Neuron (in vitro differentiated cells): ENCODE measurements around the gene CKAP4.

Experiments used
- H2AFZ ChIP-seq: one replicate; pipeline ENCODE4 v1.6.1; 2013; ENCODE audit warnings: low read depth, mild to moderate bottlenecking, inconsistent platforms, low read length, moderate library complexity
- H3K27me3 ChIP-seq: one replicate; pipeline ENCODE4 v1.6.1; 2013; ENCODE audit warnings: low read length; ENCODE audit not compliant: insufficient read depth
- H3K36me3 ChIP-seq: one replicate; pipeline ENCODE4 v1.6.1; 2013; ENCODE audit warnings: low read length; ENCODE audit not compliant: insufficient read depth
- H3K4me1 ChIP-seq: one replicate; pipeline ENCODE4 v1.6.1; 2013; ENCODE audit warnings: low read length; ENCODE audit not compliant: insufficient read depth
- H3K4me3 ChIP-seq: 2 replicates; pipeline ENCODE4 v1.5.1; 2013; ENCODE audit warnings: mild to moderate bottlenecking, low read length, moderate library complexity
- H3K9me3 ChIP-seq: one replicate; pipeline ENCODE4 v1.6.1; 2013; ENCODE audit warnings: low read length

CKAP4 gene

DNA sequence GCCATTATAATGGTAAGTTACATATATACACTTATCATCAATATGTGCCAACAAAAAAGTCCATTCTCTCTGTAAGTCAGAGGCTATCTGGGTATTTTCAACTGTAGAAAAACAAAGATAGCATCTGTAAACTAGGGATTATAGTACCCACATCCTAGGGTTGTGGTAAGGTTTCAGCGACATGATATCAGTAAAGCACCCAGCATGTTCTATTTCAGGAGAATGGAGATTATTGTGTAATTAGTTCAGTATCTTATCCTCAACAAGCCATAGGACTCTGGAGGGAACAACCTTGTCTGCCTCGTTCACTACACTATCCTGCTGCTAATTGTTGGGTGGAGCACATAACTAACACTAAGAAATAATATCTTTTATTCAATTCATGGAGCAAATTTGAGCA, 19.7 kb upstream of the CKAP4 start:
- no peak overlapping the region for H3K4me3 ChIP-seq
- H3K9me3 ChIP-seq, result peaks cover 3% of the 10 kb centered on the region
- no peaks in the 10 kb centered on the region for H3K36me3 ChIP-seq
- H3K27me3 ChIP-seq, result no peaks in the 10 kb centered on the region
- H2AFZ ChIP-seq, result no peak overlapping the region
- no peaks in the 10 kb centered on the region for H3K4me1 ChIP-seq

DNA sequence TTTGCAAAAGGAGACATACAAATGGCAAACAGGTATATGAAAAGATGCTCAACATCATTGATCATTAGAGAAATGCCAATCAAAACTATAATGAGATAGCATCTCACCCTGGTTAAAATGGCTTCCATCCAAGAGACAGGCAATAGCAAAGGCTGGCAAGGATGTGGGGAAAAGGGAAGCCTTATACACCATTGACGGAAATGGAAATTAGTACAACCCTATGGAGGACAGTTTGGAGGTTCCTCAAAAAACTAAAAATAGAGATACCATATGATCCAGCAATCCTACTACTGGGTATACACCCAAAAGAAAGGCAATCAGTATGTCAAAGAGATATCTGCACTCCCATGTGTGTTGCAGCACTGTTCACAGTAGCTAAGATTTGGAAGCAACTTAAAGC, 17.3 kb upstream of the CKAP4 start:
- Histone ChIP-seq H3K36me3 (no peaks in the 10 kb centered on the region), H3K4me3 (no peak overlapping the region), H2AFZ (no peak overlapping the region), H3K27me3 (no peaks in the 10 kb centered on the region), H3K4me1 (no peaks in the 10 kb centered on the region), H3K9me3 (peaks cover 3% of the 10 kb centered on the region)

DNA sequence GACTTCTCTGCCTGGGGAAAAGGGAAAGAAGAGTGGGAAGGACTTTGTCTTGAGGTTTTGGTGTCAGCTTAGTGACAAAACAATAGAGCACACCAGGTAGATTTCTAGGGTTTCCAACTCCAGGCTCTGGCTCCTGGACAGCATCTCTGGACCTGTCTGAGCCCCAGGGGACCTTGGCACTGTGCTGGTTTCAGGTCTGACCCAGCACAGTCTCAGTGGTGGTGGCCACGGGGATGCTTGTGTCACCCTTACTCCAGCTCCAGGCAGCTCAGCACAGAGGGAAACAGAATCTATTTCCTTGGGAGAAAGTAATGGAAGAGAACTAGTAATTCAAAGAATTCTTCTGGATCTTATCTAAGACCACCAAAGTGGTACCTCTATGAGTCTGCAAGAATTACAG, 11.1 kb upstream of the CKAP4 start:
- H2AFZ ChIP-seq, result no peak overlapping the region
- H3K4me1 ChIP-seq, result peaks cover 9% of the 10 kb centered on the region
- H3K27me3 ChIP-seq, result no peaks in the 10 kb centered on the region
- H3K4me3 ChIP-seq, result no peak overlapping the region
- peaks cover 4% of the 10 kb centered on the region for H3K9me3 ChIP-seq
- no peaks in the 10 kb centered on the region for H3K36me3 ChIP-seq

DNA sequence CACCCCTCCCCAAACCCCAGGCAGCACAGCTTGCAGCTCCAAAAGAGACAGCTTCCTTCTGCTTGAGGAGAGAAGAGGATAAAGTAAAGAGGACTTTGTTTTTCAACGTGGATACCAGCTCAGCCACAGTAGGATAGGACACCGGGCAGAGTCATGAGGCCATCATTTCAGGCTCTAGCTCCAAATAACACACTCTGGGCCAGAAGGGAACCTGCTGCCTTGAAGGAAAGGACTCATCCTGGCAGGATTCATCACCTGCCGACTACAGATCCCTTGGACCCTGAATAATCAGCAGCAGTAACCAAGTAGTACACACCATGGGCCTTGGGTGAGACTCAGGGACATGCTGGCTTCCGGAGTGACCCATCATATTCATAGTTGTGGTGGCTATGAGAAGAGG, 10.4 kb upstream of the CKAP4 start:
- Histone ChIP-seq H3K9me3 (peaks cover 4% of the 10 kb centered on the region), H3K27me3 (no peaks in the 10 kb centered on the region), H3K36me3 (no peaks in the 10 kb centered on the region), H3K4me3 (no peak overlapping the region), H3K4me1 (peaks cover 9% of the 10 kb centered on the region), H2AFZ (no peak overlapping the region)

DNA sequence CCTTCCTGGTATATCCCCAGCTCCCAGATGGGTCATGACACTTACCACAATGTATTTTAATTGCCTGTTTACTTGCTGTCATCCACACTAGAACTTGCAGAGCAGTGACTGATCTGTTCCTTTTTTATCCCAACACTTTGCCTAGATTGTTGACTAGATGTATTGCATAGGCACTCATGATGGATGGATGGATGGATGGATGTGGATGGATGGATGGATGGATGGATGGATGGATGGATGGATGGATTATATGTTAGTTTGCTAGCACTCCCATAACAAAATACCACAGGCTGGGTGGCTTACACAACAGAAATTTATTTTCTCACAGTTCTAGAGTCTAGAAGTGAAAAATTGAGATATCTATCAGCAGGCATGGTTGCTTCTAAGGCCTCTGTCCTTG, 8.7 kb upstream of the CKAP4 start:
- Histone ChIP-seq H3K27me3 (no peaks in the 10 kb centered on the region), H3K4me1 (peaks cover 9% of the 10 kb centered on the region), H3K9me3 (peaks cover 4% of the 10 kb centered on the region), H3K36me3 (no peaks in the 10 kb centered on the region), H3K4me3 (no peak overlapping the region), H2AFZ (no peak overlapping the region)

DNA sequence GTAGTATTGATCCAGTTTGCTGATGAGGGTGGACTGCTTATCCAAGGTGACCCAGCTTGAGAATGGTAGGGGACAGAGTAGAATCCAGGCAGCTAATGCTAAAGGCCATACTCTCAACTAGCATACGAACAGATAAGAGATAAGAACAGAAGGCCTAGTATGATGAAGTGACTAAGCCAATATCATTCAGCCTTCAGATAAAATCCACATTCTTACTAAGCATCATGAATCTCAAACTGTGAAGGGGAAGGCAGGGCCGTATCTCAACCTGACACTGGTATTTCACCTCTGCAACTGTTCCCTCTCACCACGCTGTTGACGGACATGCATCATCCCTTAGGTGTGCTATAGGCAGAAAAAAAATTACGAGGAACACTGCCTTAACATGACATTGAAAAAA, 8.1 kb upstream of the CKAP4 start:
- Histone ChIP-seq H3K9me3 (peaks cover 4% of the 10 kb centered on the region), H3K4me3 (no peak overlapping the region), H3K36me3 (no peaks in the 10 kb centered on the region), H2AFZ (no peak overlapping the region), H3K27me3 (no peaks in the 10 kb centered on the region), H3K4me1 (peaks cover 9% of the 10 kb centered on the region)

DNA sequence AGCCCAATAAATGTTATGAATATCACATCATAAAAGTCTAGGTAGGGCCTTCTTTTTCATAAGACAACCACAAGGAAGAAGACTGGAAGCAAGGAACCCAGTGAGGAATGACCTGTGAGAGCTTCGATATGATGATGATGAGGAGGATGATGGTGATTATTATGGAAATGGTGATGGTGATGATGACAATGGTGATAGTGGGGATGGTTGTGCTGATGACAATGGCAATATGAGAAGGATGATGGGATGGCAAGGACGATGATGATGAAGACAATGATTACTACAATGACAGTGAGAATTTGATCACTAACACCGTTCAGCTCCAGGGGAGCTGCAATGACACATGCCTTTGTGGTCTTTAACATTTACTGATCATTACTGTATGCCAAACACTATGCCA, 7.7 kb upstream of the CKAP4 start:
- no peaks in the 10 kb centered on the region for H3K27me3 ChIP-seq
- no peaks in the 10 kb centered on the region for H3K36me3 ChIP-seq
- peaks cover 4% of the 10 kb centered on the region for H3K9me3 ChIP-seq
- H2AFZ ChIP-seq, result no peak overlapping the region
- H3K4me3 ChIP-seq, result no peak overlapping the region
- H3K4me1 ChIP-seq, result peaks cover 9% of the 10 kb centered on the region

DNA sequence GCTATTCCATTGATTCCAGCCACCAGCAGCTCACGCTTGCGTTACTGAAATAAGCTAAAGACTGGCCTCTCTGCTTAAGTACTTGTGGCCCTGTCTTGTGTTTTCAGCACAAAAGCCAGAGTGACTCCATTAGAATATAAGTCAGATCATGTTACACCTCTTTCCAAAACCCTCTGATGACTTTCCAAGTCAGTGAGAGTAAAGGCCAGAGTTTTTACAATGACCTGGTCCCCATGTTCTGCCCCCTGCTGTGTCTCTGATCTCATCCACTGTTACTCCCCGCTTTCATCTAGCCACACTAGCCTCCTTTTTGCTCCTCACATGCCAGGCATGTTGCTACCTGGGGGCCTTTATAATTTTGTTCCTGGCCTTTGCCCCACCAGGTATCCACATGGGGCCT, 6.9 kb upstream of the CKAP4 start:
- Histone ChIP-seq H3K27me3 (no peaks in the 10 kb centered on the region), H3K4me1 (peaks cover 9% of the 10 kb centered on the region), H3K36me3 (no peaks in the 10 kb centered on the region), H2AFZ (no peak overlapping the region), H3K9me3 (peaks cover 4% of the 10 kb centered on the region), H3K4me3 (no peak overlapping the region)

DNA sequence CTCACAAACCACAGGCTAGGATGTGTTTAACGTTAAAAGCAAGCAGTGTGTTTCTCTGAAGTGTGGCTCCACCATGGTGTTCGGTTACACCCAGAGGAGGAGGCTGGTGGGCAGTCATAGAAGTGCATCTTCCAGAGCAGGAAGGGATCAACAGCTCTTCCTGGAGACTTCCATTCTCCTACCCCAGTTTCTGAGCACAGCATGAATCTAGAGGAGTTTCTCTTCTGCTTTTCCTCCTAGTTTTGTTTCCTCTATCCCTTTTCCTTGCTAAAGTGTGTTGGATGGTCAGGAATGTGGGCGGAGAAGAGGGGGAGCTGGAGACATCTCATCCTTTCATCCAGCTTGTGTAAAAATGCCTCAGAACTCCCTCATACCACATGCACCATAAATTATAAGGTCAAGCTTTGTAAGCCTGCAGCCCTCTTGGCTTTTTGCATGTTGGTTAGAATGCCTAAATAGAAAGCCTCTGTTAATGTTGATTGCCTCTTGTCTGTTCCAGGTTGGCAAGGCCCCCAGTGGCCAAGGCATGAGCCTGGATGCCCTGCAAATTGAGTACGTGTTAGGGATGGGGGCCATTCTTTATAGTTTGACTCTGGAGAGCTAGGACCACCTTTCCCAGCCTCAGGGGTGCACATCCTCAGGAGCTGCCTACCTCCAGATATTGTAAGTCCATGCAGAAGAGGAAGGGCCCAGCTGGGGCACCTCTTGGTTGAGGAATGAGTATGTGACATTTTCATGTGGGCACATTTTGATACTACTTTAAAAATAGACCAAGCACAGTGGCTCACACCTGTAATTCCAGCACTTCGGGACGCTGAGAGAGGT, 4.0 kb upstream of the CKAP4 start:
- no peak overlapping the region for H2AFZ ChIP-seq
- no peaks in the 10 kb centered on the region for H3K27me3 ChIP-seq
- no peaks in the 10 kb centered on the region for H3K9me3 ChIP-seq
- no peaks in the 10 kb centered on the region for H3K36me3 ChIP-seq
- no peak overlapping the region for H3K4me3 ChIP-seq
- H3K4me1 ChIP-seq, result peaks cover 17% of the 10 kb centered on the region

DNA sequence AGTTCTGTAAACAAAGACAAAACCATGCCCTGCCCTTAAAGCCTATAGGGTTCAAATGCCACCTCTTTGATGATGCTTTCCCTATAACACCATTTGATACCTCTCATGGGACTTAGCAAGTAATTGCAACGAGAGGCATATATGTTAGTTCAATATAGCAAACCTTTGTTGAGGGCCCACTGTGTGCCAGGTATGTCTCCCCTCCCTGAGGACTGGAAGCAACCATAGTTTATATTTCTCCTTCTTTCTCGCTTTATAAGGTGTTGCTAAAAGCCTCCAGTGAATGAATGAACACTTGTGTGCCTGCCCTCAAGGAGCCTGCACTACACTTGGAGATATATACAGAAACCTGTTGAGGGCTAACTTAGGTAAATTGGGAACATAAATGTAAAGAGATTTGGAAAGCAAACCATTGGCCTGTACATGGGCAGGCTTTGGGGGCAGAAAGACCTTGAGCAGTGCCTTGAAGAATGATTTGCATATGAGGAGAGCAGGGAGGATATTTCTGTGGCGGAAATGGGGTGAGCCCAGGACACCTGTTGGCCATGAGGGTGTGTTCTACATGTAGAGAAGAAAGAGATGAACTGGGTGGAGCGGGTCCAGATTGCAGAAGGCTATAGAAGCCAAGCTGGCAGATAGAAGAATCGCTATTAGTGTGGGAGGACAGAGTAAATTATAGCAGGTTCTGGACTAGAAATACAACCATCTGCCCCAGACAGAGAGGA, 1.8 kb upstream of the CKAP4 start:
- Histone ChIP-seq H3K4me1 (peaks cover 24% of the 10 kb centered on the region), H3K36me3 (peaks cover 12% of the 10 kb centered on the region), H2AFZ (no peak overlapping the region), H3K9me3 (no peaks in the 10 kb centered on the region), H3K27me3 (no peaks in the 10 kb centered on the region), H3K4me3 (peak overlapping the region; percentile 62)

DNA sequence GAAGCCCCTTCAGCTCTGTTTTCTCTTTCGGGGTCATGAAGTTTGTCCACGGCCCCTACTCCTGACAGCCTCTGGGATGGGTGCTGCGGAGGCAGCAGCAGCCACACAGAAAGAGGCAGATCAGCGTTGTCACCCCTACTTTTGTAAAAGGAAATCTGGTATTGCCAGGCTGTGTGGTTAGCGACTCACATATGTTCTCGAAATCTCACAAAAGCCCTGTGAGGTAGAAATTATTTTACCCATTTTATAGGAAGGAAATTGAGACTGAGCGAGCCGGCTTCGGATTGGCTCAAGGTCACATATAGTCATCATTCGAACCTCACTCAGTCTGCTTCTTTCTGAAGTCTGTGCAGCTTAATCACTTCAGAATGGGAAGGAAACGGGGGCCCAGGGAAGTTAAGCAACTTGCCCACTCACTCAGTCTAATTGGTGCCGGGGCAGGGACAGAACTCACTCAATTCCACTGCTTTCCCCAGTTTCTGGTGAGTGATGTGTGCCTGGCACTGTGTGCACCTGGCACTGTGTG, 1.1 kb upstream of the CKAP4 start:
- peak overlapping the region; percentile 62 for H3K4me3 ChIP-seq
- no peaks in the 10 kb centered on the region for H3K27me3 ChIP-seq
- peaks cover 18% of the 10 kb centered on the region for H3K4me1 ChIP-seq
- peaks cover 17% of the 10 kb centered on the region for H3K36me3 ChIP-seq
- peak overlapping the region; percentile 94 for H2AFZ ChIP-seq
- H3K9me3 ChIP-seq, result no peaks in the 10 kb centered on the region

DNA sequence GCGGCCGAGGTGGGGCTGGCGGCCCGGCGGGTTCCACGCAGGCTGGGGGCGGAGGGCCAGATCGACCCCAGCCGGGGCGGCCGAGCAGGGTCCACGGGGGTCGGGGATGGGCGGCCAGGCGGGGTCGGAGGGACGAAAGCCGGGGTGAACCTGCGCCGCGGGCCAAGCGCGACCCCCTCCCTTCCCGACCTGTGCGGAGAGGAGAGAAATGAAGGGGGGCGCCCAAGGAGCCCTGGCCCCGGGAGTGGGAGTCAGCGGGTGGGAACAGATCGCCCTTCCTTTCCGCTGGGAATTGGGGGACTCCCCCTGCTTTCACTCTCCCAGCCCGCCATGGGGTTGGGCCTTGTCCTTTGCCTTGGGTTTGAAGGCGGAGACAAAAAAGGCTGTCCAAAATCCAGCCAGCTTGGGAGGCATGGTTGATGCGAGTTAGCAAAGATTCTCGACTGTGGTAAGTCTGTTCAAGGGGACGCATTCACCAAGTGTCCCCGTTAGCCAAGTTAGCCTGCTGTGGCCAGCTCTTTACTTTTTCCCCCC, 559 bp upstream of the CKAP4 start:
- peak overlapping the region; percentile 62 for H3K4me3 ChIP-seq
- H2AFZ ChIP-seq, result peak overlapping the region; percentile 94

More for the DNA sequence above, 559 bp upstream of the CKAP4 start:
- H3K9me3 ChIP-seq, result no peaks in the 10 kb centered on the region
- peaks cover 18% of the 10 kb centered on the region for H3K4me1 ChIP-seq
- H3K27me3 ChIP-seq, result no peaks in the 10 kb centered on the region
- H3K36me3 ChIP-seq, result peaks cover 20% of the 10 kb centered on the region
